Stimulated activated CD8-positive, alpha-beta memory T cell treated with anti-CD3 and anti-CD28 coated beads, Interleukin-7, amount 100 ng/mL, for 4 hours (primary cell): ENCODE data around the gene HHIP.

Experiments used
- DNase-seq, 2 donors: peaks; one replicate each; pipeline ENCODE4 v3.0.0-alpha.2; 2020; ENCODE audit warnings: low read depth in 2 of 2

HHIP gene

GRCh38 chr4:144645631-144646522 is at the start of gene HHIP:
Gene HHIP, plus strand, starts transcription at chr4:144646156. Its CDS starts 520 bp downstream, at chr4:144646676.
- no peak for DNase-seq

- DNase-seq: no peak
Observed at GRCh38 chr4:144597171-144597570, 48.8 kb upstream of the HHIP start.

- DNase-seq: no peak
Observed at GRCh38 chr4:144599621-144600020, 46.3 kb upstream of the HHIP start.

- no peak for DNase-seq
Observed at GRCh38 chr4:144611850-144612249, 34.1 kb upstream of the HHIP start.

GRCh38 chr4:144614850-144615585 is 30.9 kb upstream of the HHIP start:
- DNase-seq: no peak

GRCh38 chr4:144621681-144622080 is 24.3 kb upstream of the HHIP start:
- no peak for DNase-seq

- no peak for DNase-seq
Observed at GRCh38 chr4:144627663-144628076, 18.3 kb upstream of the HHIP start.

- DNase-seq: no peak
Observed at GRCh38 chr4:144633215-144633614, 12.7 kb upstream of the HHIP start.

GRCh38 chr4:144634978-144635747 is 10.8 kb upstream of the HHIP start:
- no peak for DNase-seq

- no peak for DNase-seq
Observed at GRCh38 chr4:144644368-144645101, 1.4 kb upstream of the HHIP start.

- DNase-seq: no peak
Observed at GRCh38 chr4:144645102-144645630, 790 bp upstream of the HHIP start.

- no peak for DNase-seq
Observed at GRCh38 chr4:144646523-144647094, 653 bp downstream of the HHIP start.

- DNase-seq: no peak
Observed at GRCh38 chr4:144647095-144647561, 1.2 kb downstream of the HHIP start.

GRCh38 chr4:144647590-144647989 is 1.6 kb downstream of the HHIP start:
- DNase-seq: no peak

- DNase-seq: no peak
Observed at GRCh38 chr4:144648042-144648441, 2.1 kb downstream of the HHIP start.

GRCh38 chr4:144649646-144650045 is 3.7 kb downstream of the HHIP start:
- no peak for DNase-seq

- no peak for DNase-seq
Observed at GRCh38 chr4:144650311-144651005, 4.5 kb downstream of the HHIP start.

GRCh38 chr4:144653781-144654545 is 8.0 kb downstream of the HHIP start:
- DNase-seq: no peak

GRCh38 chr4:144655491-144655890 is 9.5 kb downstream of the HHIP start:
- no peak for DNase-seq
